GM12878 (cell line): ENCODE data around the gene NEK7. TPM values are rescaled to one million over a fixed set of nuclear protein-coding genes. Genes with fewer than 3 reads are reported as not detected.

ENCODE experiments used
- ATAC-seq: fragments of 200-7000 bp; cut with Tn5 transposase; 3 replicates; pipeline ENCODE4 v1.9.1; 2020; ENCODE audit warnings: mild to moderate bottlenecking, moderate library complexity
- BruUV-seq: library from RNA; stranded (reverse); fragments of 400-500 nt; replicated peaks from 2 replicates; lab custom pipeline; 2021; lab: Mats Ljungman, UMichigan
- CTCF ChIA-PET: fragments of 300-600 bp; sonication (Branson Sonifier 250); formaldehyde crosslinking; extraction: SDS; loops from one replicate; lab custom pipeline; 2021; ENCODE audit warnings: inconsistent platforms; lab: Yijun Ruan, JAX
- POLR2A ChIA-PET: fragments of 350-600 bp; formaldehyde crosslinking; extraction: SDS; loops from one replicate; lab custom pipeline; 2021; ENCODE audit warnings: inconsistent platforms; lab: Charles Lee
- RAD21 ChIA-PET: fragments of 300-600 bp; sonication (Branson Sonifier 250); formaldehyde crosslinking; loops from one replicate; lab custom pipeline; 2023; ENCODE audit warnings: antibody characterized with exemption; ENCODE audit not compliant: unreplicated experiment; lab: Charles Lee
- SMC1A ChIA-PET: fragments of 300-600 bp; sonication (Branson Sonifier 250); formaldehyde crosslinking; loops from one replicate; lab custom pipeline; 2023; ENCODE audit not compliant: unreplicated experiment, uncharacterized antibody; lab: Charles Lee
- DNase-seq: peaks from one replicate; pipeline ENCODE4 v3.0.0-alpha.2; 2011; ENCODE audit warnings: low read depth, low spot score
- FAIRE-seq: peaks from 3 replicates; lab custom pipeline; 2011; peaks lifted over from hg19 to GRCh38; lab: Jason Lieb, UNC
- H2AFZ ChIP-seq: 2 replicates; pipeline ENCODE4 v1.6.0; 2011; ENCODE audit warnings: low read depth, low read length, control low read depth; ENCODE audit not compliant: control insufficient read depth
- H3K27ac ChIP-seq: 2 replicates; pipeline ENCODE4 v1.5.1; 2011; ENCODE audit warnings: control low read depth; ENCODE audit not compliant: control insufficient read depth, insufficient read depth
- H3K27me3 ChIP-seq, 2 experiments: replicated peaks in 1 of 2; 2 replicates each; pipeline versions ENCODE4 v1.6.0 to v1.6.1; 2011; ENCODE audit warnings: low read length in 1 of 2; ENCODE audit not compliant: control insufficient read depth in 2 of 2, insufficient read depth in 2 of 2
- H3K36me3 ChIP-seq, 2 experiments: 2 replicates each; pipeline ENCODE4 v1.5.1; 2011; ENCODE audit warnings: low read length in 1 of 2; ENCODE audit not compliant: control insufficient read depth in 2 of 2, insufficient read depth in 2 of 2
- H3K4me1 ChIP-seq: 2 replicates; pipeline ENCODE4 v1.6.1; 2011; ENCODE audit warnings: mild to moderate bottlenecking, low read length, moderate library complexity, mixed read lengths; ENCODE audit not compliant: control insufficient read depth, insufficient read depth
- H3K4me2 ChIP-seq: 2 replicates; pipeline ENCODE4 v1.6.0; 2011; ENCODE audit warnings: control low read depth; ENCODE audit not compliant: control insufficient read depth, insufficient read depth
- H3K4me3 ChIP-seq: fragments of 200-600 bp; sonication (generic); 2 replicates; pipeline ENCODE4 v1.5.1; 2016
- H3K79me2 ChIP-seq: 2 replicates; pipeline ENCODE4 v1.6.0; 2011; ENCODE audit warnings: low read length; ENCODE audit not compliant: control insufficient read depth, insufficient read depth
- H3K9ac ChIP-seq: 2 replicates; pipeline ENCODE4 v1.8.0; 2011; ENCODE audit warnings: low read length, control low read depth, mixed read lengths; ENCODE audit not compliant: control insufficient read depth, insufficient read depth
- H3K9me3 ChIP-seq: replicated peaks from 3 replicates; pipeline ENCODE4 v1.5.1; 2011; ENCODE audit warnings: mild to moderate bottlenecking, low read length; ENCODE audit not compliant: control insufficient read depth, insufficient read depth
- H4K20me1 ChIP-seq: 2 replicates; pipeline ENCODE4 v1.6.0; 2011; ENCODE audit not compliant: control insufficient read depth, insufficient read depth
- BCL11A ChIP-seq: IDR thresholded peaks from 2 replicates; pipeline ENCODE4 v1.6.1; 2011; ENCODE audit warnings: low read depth, low read length
- EED ChIP-seq: sonication (generic); IDR thresholded peaks from 2 replicates; pipeline ENCODE4 v1.6.1; 2016; ENCODE audit warnings: antibody characterized with exemption, low read depth
- IKZF2 ChIP-seq, 2 experiments: fragments of 450-650 bp; IDR thresholded peaks; 2 replicates each; pipeline ENCODE4 v1.6.1; 2017; ENCODE audit warnings: mild to moderate bottlenecking in 2 of 2, moderate library complexity in 2 of 2
- LARP7 ChIP-seq: fragments of 450-650 bp; IDR thresholded peaks from 2 replicates; pipeline ENCODE4 v1.6.1; 2017; ENCODE audit warnings: mild to moderate bottlenecking
- POLR2A ChIP-seq: IDR thresholded peaks from 2 replicates; pipeline ENCODE4 v1.6.1; 2011; ENCODE audit warnings: low read depth, mild to moderate bottlenecking, low read length
- RBBP5 ChIP-seq: fragments of 200-600 bp; sonication (generic); conservative IDR thresholded peaks from 2 replicates; pipeline ENCODE4 v1.6.1; 2016
- RELA ChIP-seq: fragments of 450-650 bp; IDR thresholded peaks from 2 replicates; pipeline ENCODE4 v1.8.0; 2014; ENCODE audit warnings: borderline replicate concordance; ENCODE audit not compliant: partially characterized antibody
- SREBF2 ChIP-seq: IDR thresholded peaks from 2 replicates; pipeline ENCODE4 v1.6.1; 2012; ENCODE audit warnings: mild to moderate bottlenecking, low read length
- WGBS: methylation state at CpG from one replicate; pipeline ENCODE4 v1.1.6; 2016; ENCODE audit warnings: low lambda C conversion rate; ENCODE audit not compliant: insufficient replicate concordance, insufficient coverage; ENCODE audit errors: missing lambda C conversion rate; 5-methylcytosine and 5-hydroxymethylcytosine counted together
- in situ Hi-C: fragments of 300-500 bp; cut with MboI; formaldehyde crosslinking; loops from 9 replicates; pipeline ENCODE4 v1.14.3; 2018; ENCODE audit warnings: mixed read lengths
- intact Hi-C: fragments of 100-400 bp; cut with micrococcal nuclease; formaldehyde crosslinking; loops from one replicate; pipeline ENCODE4 v1.14.2; 2022; ENCODE audit not compliant: unreplicated experiment
- polyA plus RNA-seq, 11 experiments: library from polyadenylated mRNA; depleted of rRNA in 4 of 11; unstranded in 6 of 11; stranded (reverse) in 5 of 11; fragments of >200 nt; fragmentation: Nextera tagmentation in 4 of 11; fragmentation: Illumina TruSeq in 1 of 11; extraction: Ambion mirVana in 4 of 11; extraction: Trizol in 1 of 11; gene quantifications; 1 replicate in 1 of 11; 2 replicates in 10 of 11; pipeline versions ENCODE4 v1.2.1 to v1.2.3, GENCODE V29; 2011 to 2016; ENCODE audit warnings: inconsistent platforms in 2 of 11, missing spikeins in 2 of 11, low read depth in 1 of 11
- total RNA-seq, 4 experiments: library from RNA; depleted of rRNA in 3 of 4; stranded (reverse); fragments of >200 nt in 3 of 4; fragmentation: Illumina TruSeq in 1 of 4; extraction: Trizol in 1 of 4; gene quantifications; 2 replicates each; pipeline versions ENCODE4 v1.2.1 to v1.2.3, GENCODE V29; 2013 to 2021
- TF ChIP-seq, protein P1 (sequence below): fragments of 450-650 bp; IDR thresholded peaks from 2 replicates; pipeline ENCODE4 v1.6.1; 2016; ENCODE audit warnings: mild to moderate bottlenecking
- TF ChIP-seq, protein P2 (sequence below): IDR thresholded peaks from 2 replicates; pipeline ENCODE4 v1.6.1; 2011; ENCODE audit warnings: borderline replicate concordance, low read depth, mild to moderate bottlenecking, moderate library complexity, low read length; ENCODE audit not compliant: insufficient read depth, poor library complexity, severe bottlenecking
- TF ChIP-seq, protein P3 (sequence below): IDR thresholded peaks from 2 replicates; pipeline ENCODE4 v1.6.1; 2012; ENCODE audit warnings: improper control_type of control experiment, low read depth, low read length; ENCODE audit not compliant: insufficient replicate concordance

NEK7 gene
- total and polyA plus RNA-seq, 10 of the 15 experiments (the other 5 are each of a cell fraction or from before 2014, with no cell fraction given) = 9.4 to 77.7 (median 24.0) TPM

DNA sequence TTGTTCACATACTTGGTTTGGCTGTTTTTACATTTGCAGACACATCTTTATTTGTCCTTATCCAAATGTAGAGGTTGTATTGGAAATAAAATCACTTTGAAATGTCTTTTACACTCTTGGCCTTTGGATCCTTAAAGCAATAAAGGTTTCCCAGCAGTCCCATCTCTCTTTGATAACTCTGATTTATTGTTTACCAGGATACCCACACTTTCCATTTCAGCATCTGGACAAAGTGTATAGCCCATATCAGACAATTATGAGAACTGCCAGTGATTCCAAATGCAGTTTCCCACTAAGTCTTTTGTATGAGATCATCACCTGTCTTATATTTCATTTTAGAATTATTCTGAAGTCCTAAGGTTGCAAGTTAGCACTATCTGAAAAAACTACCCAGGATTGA is 114.7 kb downstream of the NEK7 start:
- Histone ChIP-seq H2AFZ (no peak overlapping the region), H3K27ac (no peak overlapping the region), H3K4me1 (no peaks in the 10 kb centered on the region), H3K9me3 (no peaks in the 10 kb centered on the region), H3K79me2 (no peaks in the 10 kb centered on the region), H3K36me3 (peaks cover 0 to 3% of the 10 kb centered on the region in 2 experiments; a peak in 2 of 4 replicates), H3K4me2 (no peak overlapping the region), H3K27me3 (no peaks in the 10 kb centered on the region), H3K4me3 (no peak overlapping the region), H3K9ac (no peak overlapping the region), H4K20me1 (no peaks in the 10 kb centered on the region)
- intact Hi-C loops = no loop called here
- DNase-seq (no peak), ATAC-seq (no peak), FAIRE-seq (no peak)
- BruUV-seq = no TSS peak
- ChIA-PET CTCF (no interaction called here), SMC1A (no interaction called here), POLR2A (no interaction called here), RAD21 (interaction anchor here (0.9 kb wide), 1 partner anchor 414 kb away, joined by 3 read pairs; no protein-coding TSS in a partner anchor)
- in situ Hi-C loops = no loop called here
- TF ChIP-seq POLR2A (no peak), SREBF2 (no peak)
- TF ChIP-seq, protein P1, sequence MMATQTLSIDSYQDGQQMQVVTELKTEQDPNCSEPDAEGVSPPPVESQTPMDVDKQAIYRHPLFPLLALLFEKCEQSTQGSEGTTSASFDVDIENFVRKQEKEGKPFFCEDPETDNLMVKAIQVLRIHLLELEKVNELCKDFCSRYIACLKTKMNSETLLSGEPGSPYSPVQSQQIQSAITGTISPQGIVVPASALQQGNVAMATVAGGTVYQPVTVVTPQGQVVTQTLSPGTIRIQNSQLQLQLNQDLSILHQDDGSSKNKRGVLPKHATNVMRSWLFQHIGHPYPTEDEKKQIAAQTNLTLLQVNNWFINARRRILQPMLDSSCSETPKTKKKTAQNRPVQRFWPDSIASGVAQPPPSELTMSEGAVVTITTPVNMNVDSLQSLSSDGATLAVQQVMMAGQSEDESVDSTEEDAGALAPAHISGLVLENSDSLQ = no peak

DNA sequence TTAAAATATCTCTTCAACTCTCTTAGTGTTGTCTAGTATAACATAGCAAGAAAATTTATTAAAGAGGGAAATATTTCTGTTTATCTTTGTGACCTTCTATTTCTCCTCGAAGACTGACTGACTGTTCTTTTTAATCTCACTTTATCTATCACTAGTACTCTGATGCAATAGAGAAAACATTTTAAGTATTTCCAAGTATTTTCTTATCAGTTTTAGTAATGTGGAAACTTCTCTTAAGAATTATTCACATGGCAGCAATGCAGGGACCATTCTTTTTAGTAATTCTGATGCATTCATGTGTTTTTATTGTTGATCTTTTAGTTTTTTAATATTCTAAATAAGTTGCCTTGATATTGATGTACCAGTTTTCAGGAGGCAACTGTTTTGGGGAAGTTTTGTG is 115.7 kb downstream of the NEK7 start:
- H3K36me3 ChIP-seq = no peaks in the 10 kb centered on the region
- H3K79me2 ChIP-seq = no peaks in the 10 kb centered on the region
- no peaks in the 10 kb centered on the region for H3K9me3 ChIP-seq
- in situ Hi-C loops = no loop called here
- ATAC-seq = no peak
- no peak overlapping the region for H3K4me2 ChIP-seq
- no TSS peak for BruUV-seq
- DNase-seq = no peak
- ChIA-PET RAD21 (no interaction called here), SMC1A (no interaction called here), POLR2A (no interaction called here), CTCF (no interaction called here)
- WGBS = 48% methylated on average over 1 of the region's 1 CpG
- no peaks in the 10 kb centered on the region for H3K27me3 ChIP-seq
- no peak overlapping the region for H3K4me3 ChIP-seq
- H3K27ac ChIP-seq = no peak overlapping the region
- no peak for FAIRE-seq
- no peaks in the 10 kb centered on the region for H3K4me1 ChIP-seq
- no peak overlapping the region for H2AFZ ChIP-seq
- intact Hi-C loops = no loop called here
- no peak overlapping the region for H3K9ac ChIP-seq
- no peaks in the 10 kb centered on the region for H4K20me1 ChIP-seq
- no peak for TF ChIP-seq LARP7
- TF ChIP-seq, protein P2, sequence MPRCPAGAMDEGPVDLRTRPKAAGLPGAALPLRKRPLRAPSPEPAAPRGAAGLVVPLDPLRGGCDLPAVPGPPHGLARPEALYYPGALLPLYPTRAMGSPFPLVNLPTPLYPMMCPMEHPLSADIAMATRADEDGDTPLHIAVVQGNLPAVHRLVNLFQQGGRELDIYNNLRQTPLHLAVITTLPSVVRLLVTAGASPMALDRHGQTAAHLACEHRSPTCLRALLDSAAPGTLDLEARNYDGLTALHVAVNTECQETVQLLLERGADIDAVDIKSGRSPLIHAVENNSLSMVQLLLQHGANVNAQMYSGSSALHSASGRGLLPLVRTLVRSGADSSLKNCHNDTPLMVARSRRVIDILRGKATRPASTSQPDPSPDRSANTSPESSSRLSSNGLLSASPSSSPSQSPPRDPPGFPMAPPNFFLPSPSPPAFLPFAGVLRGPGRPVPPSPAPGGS = no peak
- TF ChIP-seq, protein P3, sequence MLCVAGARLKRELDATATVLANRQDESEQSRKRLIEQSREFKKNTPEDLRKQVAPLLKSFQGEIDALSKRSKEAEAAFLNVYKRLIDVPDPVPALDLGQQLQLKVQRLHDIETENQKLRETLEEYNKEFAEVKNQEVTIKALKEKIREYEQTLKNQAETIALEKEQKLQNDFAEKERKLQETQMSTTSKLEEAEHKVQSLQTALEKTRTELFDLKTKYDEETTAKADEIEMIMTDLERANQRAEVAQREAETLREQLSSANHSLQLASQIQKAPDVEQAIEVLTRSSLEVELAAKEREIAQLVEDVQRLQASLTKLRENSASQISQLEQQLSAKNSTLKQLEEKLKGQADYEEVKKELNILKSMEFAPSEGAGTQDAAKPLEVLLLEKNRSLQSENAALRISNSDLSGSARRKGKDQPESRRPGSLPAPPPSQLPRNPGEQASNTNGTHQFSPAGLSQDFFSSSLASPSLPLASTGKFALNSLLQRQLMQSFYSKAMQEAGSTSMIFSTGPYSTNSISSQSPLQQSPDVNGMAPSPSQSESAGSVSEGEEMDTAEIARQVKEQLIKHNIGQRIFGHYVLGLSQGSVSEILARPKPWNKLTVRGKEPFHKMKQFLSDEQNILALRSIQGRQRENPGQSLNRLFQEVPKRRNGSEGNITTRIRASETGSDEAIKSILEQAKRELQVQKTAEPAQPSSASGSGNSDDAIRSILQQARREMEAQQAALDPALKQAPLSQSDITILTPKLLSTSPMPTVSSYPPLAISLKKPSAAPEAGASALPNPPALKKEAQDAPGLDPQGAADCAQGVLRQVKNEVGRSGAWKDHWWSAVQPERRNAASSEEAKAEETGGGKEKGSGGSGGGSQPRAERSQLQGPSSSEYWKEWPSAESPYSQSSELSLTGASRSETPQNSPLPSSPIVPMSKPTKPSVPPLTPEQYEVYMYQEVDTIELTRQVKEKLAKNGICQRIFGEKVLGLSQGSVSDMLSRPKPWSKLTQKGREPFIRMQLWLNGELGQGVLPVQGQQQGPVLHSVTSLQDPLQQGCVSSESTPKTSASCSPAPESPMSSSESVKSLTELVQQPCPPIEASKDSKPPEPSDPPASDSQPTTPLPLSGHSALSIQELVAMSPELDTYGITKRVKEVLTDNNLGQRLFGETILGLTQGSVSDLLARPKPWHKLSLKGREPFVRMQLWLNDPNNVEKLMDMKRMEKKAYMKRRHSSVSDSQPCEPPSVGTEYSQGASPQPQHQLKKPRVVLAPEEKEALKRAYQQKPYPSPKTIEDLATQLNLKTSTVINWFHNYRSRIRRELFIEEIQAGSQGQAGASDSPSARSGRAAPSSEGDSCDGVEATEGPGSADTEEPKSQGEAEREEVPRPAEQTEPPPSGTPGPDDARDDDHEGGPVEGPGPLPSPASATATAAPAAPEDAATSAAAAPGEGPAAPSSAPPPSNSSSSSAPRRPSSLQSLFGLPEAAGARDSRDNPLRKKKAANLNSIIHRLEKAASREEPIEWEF = no peak
- TF ChIP-seq RELA = no peak
- TF ChIP-seq RBBP5 = no peak
- no peak for TF ChIP-seq EED
- no peak for TF ChIP-seq IKZF2 (IDR thresholded peaks at IDR 0.05)
- no peak for TF ChIP-seq BCL11A
